ENCODE results near the gene PFAS. TPM values are rescaled to one million over a fixed set of nuclear protein-coding genes. Genes with fewer than 3 reads are reported as not detected.
A peak's percentile ranks its signal among the peaks of the same experiment; 100 is the strongest.

The PFAS gene
- total RNA-seq: 10 to 100 TPM in 3 of 4 donors, 1 to 10 TPM in 1; 7.4 to 63.5 (median 14.0) TPM

GRCh38 chr17:8248751-8249607, at the start of gene PFAS:
TSS of gene PFAS (plus strand) at chr17:8249289. CDS start at chr17:8253938, 4,649 bp downstream.
- H3K27ac ChIP-seq: peak within 1 kb of the TSS; percentile 94 to 99 (median 96)
- TF ChIP-seq CTCF (IDR thresholded peaks at IDR 0.05): peak in 1 of 6 experiments; percentile 26
- TF ChIP-seq POLR2A (IDR thresholded peaks at IDR 0.05): peak in 1 of 2 donors; percentile 61
- H3K4me1 ChIP-seq: peaks cover 0 to 17% (median 5%) of the 10 kb centered on the region in 4 donors
- peaks cover 0 to 12% (median 0%) of the 10 kb centered on the region in 3 donors for H3K36me3 ChIP-seq
- DNase-seq: peak; percentile 98 to 99 (median 98)
- no peaks in the 10 kb centered on the region for H3K9me3 ChIP-seq
- H3K27me3 ChIP-seq: no peaks in the 10 kb centered on the region
- H3K4me3 ChIP-seq: peak within 1 kb of the TSS; percentile 67 to 74 (median 68)

- TF ChIP-seq CTCF (IDR thresholded peaks at IDR 0.05) (no peak), POLR2A (IDR thresholded peaks at IDR 0.05) (no peak)
- no peak for DNase-seq
These were observed 44.1 kb upstream of the PFAS start for GRCh38 chr17:8204761-8205555.

GRCh38 chr17:8206536-8206935, 42.6 kb upstream of the PFAS start:
- no peak for DNase-seq
- H3K4me3 ChIP-seq: no peak overlapping the region
- H3K27me3 ChIP-seq: no peaks in the 10 kb centered on the region
- peaks cover 0 to 13% (median 7%) of the 10 kb centered on the region in 4 donors for H3K4me1 ChIP-seq
- no peaks in the 10 kb centered on the region for H3K36me3 ChIP-seq
- no peak for TF ChIP-seq POLR2A (IDR thresholded peaks at IDR 0.05)
- TF ChIP-seq CTCF (IDR thresholded peaks at IDR 0.05): no peak
- no peaks in the 10 kb centered on the region for H3K9me3 ChIP-seq
- H3K27ac ChIP-seq: no peak overlapping the region

More at GRCh38 chr17:8204761-8205555, 44.1 kb upstream of the PFAS start:
- Histone ChIP-seq H3K4me1 (peaks cover 0 to 4% (median 3%) of the 10 kb centered on the region in 4 donors), H3K36me3 (no peaks in the 10 kb centered on the region), H3K27me3 (no peaks in the 10 kb centered on the region), H3K27ac (no peak overlapping the region), H3K4me3 (no peak overlapping the region), H3K9me3 (no peaks in the 10 kb centered on the region)

- H3K36me3 ChIP-seq: no peaks in the 10 kb centered on the region
These were observed 39.0 kb upstream of the PFAS start, which contains the start of gene AURKB for GRCh38 chr17:8209907-8210760. TSS of gene AURKB (minus strand) at chr17:8210575. CDS start at chr17:8210224, 351 bp downstream.

More at GRCh38 chr17:8209907-8210760, 39.0 kb upstream of the PFAS start, which contains the start of gene AURKB:
- Histone ChIP-seq H3K9me3 (no peaks in the 10 kb centered on the region), H3K27me3 (no peaks in the 10 kb centered on the region), H3K27ac (peak within 1 kb of the TSS; percentile 36 to 70 (median 67)), H3K4me3 (peak within 1 kb of the TSS; percentile 44 to 58 (median 54)), H3K4me1 (peaks cover 0 to 13% (median 7%) of the 10 kb centered on the region in 4 donors)
- DNase-seq: peak; percentile 91 to 98 (median 95)
- TF ChIP-seq POLR2A (IDR thresholded peaks at IDR 0.05) (peak in 1 of 2 donors; percentile 9), CTCF (IDR thresholded peaks at IDR 0.05) (no peak)

Measured in Peyer's patch (tissue), 4 donors.